ENCODE data around the gene STK11.

Gene STK11

GRCh38 chr19:1226227-1226518 is 20.6 kb downstream of the STK11 start:
- no peak for DNase-seq (ENCODE audit: low spot score)

- no peak for DNase-seq (ENCODE audit: low spot score)
Observed at GRCh38 chr19:1226522-1227303, 21.1 kb downstream of the STK11 start.

- DNase-seq (ENCODE audit: low spot score), result no peak
Observed at GRCh38 chr19:1227304-1228054, 21.9 kb downstream of the STK11 start.

GRCh38 chr19:1228161-1228957 is 22.8 kb downstream of the STK11 start:
- no peak for DNase-seq (ENCODE audit: low spot score)

- no peak for DNase-seq (ENCODE audit: low spot score)
Observed at GRCh38 chr19:1229056-1229923, 23.7 kb downstream of the STK11 start.

- no peak for DNase-seq (ENCODE audit: low spot score)
Observed at GRCh38 chr19:1229924-1230782, 24.6 kb downstream of the STK11 start.

GRCh38 chr19:1230783-1231489 is 25.4 kb downstream of the STK11 start:
- no peak for DNase-seq (ENCODE audit: low spot score)

GRCh38 chr19:1231729-1232637 is 26.4 kb downstream of the STK11 start:
- no peak for DNase-seq (ENCODE audit: low spot score)

GRCh38 chr19:1232652-1233072 is 27.1 kb downstream of the STK11 start:
- no peak for DNase-seq (ENCODE audit: low spot score)

- DNase-seq (ENCODE audit: low spot score), result no peak
Observed at GRCh38 chr19:1233115-1233667, 27.6 kb downstream of the STK11 start.

GRCh38 chr19:1234051-1234954 is 28.7 kb downstream of the STK11 start:
- no peak for DNase-seq (ENCODE audit: low spot score)

GRCh38 chr19:1234955-1235380 is 29.4 kb downstream of the STK11 start:
- DNase-seq (ENCODE audit: low spot score), result no peak

- DNase-seq (ENCODE audit: low spot score), result no peak
Observed at GRCh38 chr19:1235625-1236538, 30.3 kb downstream of the STK11 start.

GRCh38 chr19:1236576-1236975 is 31.0 kb downstream of the STK11 start:
- no peak for DNase-seq (ENCODE audit: low spot score)

GRCh38 chr19:1237027-1237659 is 31.6 kb downstream of the STK11 start:
- DNase-seq (ENCODE audit: low spot score), result peak; percentile 53

- DNase-seq (ENCODE audit: low spot score), result peak; percentile 43
Observed at GRCh38 chr19:1237754-1238368, 32.3 kb downstream of the STK11 start, which contains the start of gene CBARP. CBARP (minus strand) TSS chr19:1238005; CDS start chr19:1236100, 1,905 bp downstream.

Measured in AG08395 (cell line).